ENCODE measurements around the gene MEGF6.

MEGF6 gene

DNA sequence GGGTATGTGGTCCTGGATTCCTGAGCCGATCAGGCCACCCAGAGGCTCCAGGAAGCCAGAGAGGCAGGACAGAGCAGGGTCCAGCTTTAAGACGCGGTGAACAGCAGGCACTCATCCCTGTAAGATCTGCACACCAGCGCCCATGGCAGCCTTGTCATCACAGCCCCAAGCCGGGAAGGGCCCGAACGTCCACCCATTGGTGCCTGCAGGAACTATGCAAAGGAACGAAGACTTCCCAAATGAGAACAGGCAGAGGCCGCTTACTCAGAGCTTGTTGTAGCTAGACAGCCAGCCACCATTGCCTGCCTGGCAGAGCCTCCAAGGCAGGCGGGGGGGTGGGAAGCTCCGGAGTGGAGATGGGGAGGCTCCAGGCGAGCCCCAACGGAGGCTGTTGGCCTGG lies 169.0 kb downstream of the MEGF6 start:
- Histone ChIP-seq H3K4me3 (replicated peaks; ENCODE audit: insufficient read depth, low read length) (no peak overlapping the region), H3K27ac (replicated peaks) (no peak overlapping the region), H3K27me3 (ENCODE audit: insufficient read depth, poor library complexity, severe bottlenecking) (no peaks in the 10 kb centered on the region)
- no peak for TF ChIP-seq POLR2AphosphoS5 (IDR thresholded peaks at IDR 0.05; ENCODE audit: low read depth)
- no peak for TF ChIP-seq SPI1 (IDR thresholded peaks at IDR 0.05; ENCODE audit: borderline replicate concordance, low read depth)
- TF ChIP-seq, protein P1, sequence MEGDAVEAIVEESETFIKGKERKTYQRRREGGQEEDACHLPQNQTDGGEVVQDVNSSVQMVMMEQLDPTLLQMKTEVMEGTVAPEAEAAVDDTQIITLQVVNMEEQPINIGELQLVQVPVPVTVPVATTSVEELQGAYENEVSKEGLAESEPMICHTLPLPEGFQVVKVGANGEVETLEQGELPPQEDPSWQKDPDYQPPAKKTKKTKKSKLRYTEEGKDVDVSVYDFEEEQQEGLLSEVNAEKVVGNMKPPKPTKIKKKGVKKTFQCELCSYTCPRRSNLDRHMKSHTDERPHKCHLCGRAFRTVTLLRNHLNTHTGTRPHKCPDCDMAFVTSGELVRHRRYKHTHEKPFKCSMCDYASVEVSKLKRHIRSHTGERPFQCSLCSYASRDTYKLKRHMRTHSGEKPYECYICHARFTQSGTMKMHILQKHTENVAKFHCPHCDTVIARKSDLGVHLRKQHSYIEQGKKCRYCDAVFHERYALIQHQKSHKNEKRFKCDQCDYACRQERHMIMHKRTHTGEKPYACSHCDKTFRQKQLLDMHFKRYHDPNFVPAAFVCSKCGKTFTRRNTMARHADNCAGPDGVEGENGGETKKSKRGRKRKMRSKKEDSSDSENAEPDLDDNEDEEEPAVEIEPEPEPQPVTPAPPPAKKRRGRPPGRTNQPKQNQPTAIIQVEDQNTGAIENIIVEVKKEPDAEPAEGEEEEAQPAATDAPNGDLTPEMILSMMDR (IDR thresholded peaks at IDR 0.05; ENCODE audit: insufficient read depth, low read length): no peak
- TF ChIP-seq, protein P2, sequence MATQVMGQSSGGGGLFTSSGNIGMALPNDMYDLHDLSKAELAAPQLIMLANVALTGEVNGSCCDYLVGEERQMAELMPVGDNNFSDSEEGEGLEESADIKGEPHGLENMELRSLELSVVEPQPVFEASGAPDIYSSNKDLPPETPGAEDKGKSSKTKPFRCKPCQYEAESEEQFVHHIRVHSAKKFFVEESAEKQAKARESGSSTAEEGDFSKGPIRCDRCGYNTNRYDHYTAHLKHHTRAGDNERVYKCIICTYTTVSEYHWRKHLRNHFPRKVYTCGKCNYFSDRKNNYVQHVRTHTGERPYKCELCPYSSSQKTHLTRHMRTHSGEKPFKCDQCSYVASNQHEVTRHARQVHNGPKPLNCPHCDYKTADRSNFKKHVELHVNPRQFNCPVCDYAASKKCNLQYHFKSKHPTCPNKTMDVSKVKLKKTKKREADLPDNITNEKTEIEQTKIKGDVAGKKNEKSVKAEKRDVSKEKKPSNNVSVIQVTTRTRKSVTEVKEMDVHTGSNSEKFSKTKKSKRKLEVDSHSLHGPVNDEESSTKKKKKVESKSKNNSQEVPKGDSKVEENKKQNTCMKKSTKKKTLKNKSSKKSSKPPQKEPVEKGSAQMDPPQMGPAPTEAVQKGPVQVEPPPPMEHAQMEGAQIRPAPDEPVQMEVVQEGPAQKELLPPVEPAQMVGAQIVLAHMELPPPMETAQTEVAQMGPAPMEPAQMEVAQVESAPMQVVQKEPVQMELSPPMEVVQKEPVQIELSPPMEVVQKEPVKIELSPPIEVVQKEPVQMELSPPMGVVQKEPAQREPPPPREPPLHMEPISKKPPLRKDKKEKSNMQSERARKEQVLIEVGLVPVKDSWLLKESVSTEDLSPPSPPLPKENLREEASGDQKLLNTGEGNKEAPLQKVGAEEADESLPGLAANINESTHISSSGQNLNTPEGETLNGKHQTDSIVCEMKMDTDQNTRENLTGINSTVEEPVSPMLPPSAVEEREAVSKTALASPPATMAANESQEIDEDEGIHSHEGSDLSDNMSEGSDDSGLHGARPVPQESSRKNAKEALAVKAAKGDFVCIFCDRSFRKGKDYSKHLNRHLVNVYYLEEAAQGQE (IDR thresholded peaks at IDR 0.05; ENCODE audit: insufficient replicate concordance, low read depth): no peak
- no peak for TF ChIP-seq GABPA (IDR thresholded peaks at IDR 0.05; ENCODE audit: low read depth)
- DNase-seq (ENCODE audit: low read depth in 1 of 2, low spot score in 1 of 2): no peak

DNA sequence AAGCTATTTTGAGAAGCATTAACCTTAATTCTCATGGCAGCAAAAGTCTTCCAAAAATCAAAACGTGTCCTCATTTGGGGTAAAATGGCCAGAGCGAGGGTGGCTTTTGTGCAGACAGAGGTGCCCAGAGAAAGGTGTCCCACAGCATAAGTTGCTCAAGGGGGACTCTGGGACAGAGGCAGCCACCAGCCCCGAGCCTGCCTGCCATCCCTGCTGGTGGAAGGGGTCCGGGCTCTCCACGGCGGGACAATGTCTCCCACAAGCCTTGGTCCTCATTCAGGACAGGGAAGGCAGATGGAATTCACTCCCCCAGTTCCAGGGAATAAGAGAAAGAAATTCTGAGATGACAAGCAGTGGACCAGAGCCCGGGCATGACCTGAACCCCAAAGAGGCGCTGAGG lies 169.4 kb downstream of the MEGF6 start:
- TF ChIP-seq SPI1 (IDR thresholded peaks at IDR 0.05; ENCODE audit: borderline replicate concordance, low read depth) (no peak), GABPA (IDR thresholded peaks at IDR 0.05; ENCODE audit: low read depth) (no peak), POLR2AphosphoS5 (IDR thresholded peaks at IDR 0.05; ENCODE audit: low read depth) (no peak)
- TF ChIP-seq, protein P1 (IDR thresholded peaks at IDR 0.05; ENCODE audit: insufficient read depth, low read length): no peak
- TF ChIP-seq, protein P2 (IDR thresholded peaks at IDR 0.05; ENCODE audit: insufficient replicate concordance, low read depth): no peak
- Histone ChIP-seq H3K4me3 (replicated peaks; ENCODE audit: insufficient read depth, low read length) (no peak overlapping the region), H3K27me3 (ENCODE audit: insufficient read depth, poor library complexity, severe bottlenecking) (no peaks in the 10 kb centered on the region), H3K27ac (replicated peaks) (no peak overlapping the region)
- DNase-seq (ENCODE audit: low read depth in 1 of 2, low spot score in 1 of 2): no peak

- TF ChIP-seq SPI1 (IDR thresholded peaks at IDR 0.05; ENCODE audit: borderline replicate concordance, low read depth): no peak
- Histone ChIP-seq H3K4me3 (replicated peaks; ENCODE audit: insufficient read depth, low read length) (no peak overlapping the region), H3K27ac (replicated peaks) (no peak overlapping the region), H3K27me3 (ENCODE audit: insufficient read depth, poor library complexity, severe bottlenecking) (no peaks in the 10 kb centered on the region)
- DNase-seq (ENCODE audit: low read depth in 1 of 2, low spot score in 1 of 2): no peak
Observed at GRCh38 chr1:3441410-3441847, 169.9 kb downstream of the MEGF6 start.

- Histone ChIP-seq H3K27ac (replicated peaks) (no peak overlapping the region), H3K27me3 (ENCODE audit: insufficient read depth, poor library complexity, severe bottlenecking) (no peaks in the 10 kb centered on the region), H3K4me3 (replicated peaks; ENCODE audit: insufficient read depth, low read length) (no peak overlapping the region)
- no peak for DNase-seq (ENCODE audit: low read depth in 1 of 2, low spot score in 1 of 2)
- TF ChIP-seq, protein P2 (IDR thresholded peaks at IDR 0.05; ENCODE audit: insufficient replicate concordance, low read depth): no peak
- TF ChIP-seq GABPA (IDR thresholded peaks at IDR 0.05; ENCODE audit: low read depth) (no peak), POLR2AphosphoS5 (IDR thresholded peaks at IDR 0.05; ENCODE audit: low read depth) (no peak), SPI1 (IDR thresholded peaks at IDR 0.05; ENCODE audit: borderline replicate concordance, low read depth) (no peak)
- TF ChIP-seq, protein P1 (IDR thresholded peaks at IDR 0.05; ENCODE audit: insufficient read depth, low read length): no peak
Observed at GRCh38 chr1:3440711-3441409, 170.4 kb downstream of the MEGF6 start.
